Measurements from ENCODE around the gene GRIK4.
A peak's percentile ranks its signal among the peaks of the same experiment; 100 is the strongest.

Gene GRIK4

DNA sequence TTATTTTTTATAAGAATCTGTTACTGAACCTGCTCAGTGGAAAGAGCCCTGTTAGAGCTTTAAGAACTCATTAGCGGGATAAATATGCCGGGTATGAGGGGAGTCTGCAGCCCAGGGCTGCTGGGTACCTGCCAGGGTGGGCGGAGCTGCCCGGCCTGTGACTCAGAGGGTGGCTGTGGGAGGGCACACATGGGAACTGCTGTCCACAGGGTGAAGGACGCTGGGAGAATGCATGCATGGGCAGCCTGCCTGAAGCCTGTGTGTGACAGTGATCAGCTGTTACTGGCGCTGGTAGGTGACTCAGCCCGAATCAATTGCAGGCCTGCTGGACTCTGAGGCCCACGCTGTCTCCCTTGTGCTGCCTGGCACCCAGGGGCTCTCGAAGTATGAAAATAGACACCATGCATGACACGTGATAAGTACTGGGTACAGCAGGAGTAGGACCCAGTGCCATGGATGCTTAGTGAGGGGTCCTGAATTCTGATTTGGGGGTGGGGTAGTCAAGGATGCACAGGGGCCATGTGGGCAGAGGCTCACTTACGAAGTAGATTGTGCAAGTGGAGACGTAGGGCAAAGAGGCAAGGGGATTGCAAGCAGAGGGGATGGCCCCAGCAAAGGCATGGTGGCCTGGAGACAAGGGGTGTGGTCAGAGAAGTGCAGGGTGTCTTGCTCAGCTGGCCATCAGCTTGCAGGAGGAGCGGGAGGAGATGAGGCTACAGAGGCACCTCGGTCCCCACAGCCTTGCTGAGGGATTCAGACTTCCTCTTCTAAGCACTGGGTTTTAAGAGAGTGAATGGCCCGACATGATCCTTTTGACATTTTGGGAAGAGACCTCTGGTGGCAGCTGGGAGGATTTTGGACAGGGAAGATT lies 36.5 kb downstream of the GRIK4 start:
- peak; percentile 95 for DNase-seq (ENCODE audit: low spot score)

DNA sequence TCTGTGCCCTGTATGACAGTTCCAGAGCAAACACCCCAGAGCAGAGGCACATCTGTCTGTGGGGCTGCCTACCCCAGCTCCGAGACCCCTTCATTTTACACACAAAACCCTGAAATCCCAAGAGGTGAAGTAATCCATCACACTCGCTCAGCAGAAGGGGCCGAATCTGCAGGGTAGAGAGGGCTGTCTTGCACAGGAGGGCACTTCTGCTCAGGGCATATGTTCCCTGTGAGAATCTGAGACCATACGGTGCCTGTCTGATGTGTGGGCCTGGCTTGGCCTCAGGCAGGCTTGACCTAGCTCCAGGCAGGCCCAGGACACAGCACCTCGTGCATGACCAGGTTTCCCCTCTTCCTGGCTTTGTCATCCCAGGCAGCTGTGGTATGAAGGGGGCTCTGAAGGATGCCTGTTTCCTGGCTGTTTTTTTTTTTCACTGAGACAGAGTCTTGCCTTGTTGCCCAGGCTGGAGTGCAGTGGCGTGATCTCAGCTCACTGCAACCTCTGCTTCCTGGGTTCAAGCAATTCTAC lies 37.2 kb downstream of the GRIK4 start:
- DNase-seq (ENCODE audit: low spot score), result no peak

DNA sequence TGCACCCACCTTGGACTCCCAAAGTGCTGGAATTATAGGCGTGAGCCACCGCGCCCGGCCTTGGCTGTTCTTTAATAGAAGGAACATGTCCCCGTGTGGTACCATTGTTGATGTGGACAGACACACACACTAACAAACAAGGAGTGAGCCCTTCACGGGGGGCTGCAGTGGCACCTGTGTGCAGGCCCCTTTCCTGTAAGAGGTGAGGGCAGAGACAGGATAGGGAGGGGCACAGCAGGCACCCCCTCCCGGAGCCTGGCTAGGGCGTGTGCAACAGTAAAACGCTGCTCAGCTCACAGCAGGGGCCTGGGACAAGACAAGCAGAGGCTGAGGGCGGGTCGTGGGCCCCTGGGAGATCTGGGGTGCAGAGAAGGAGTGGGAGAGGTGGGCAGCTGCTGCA lies 37.8 kb downstream of the GRIK4 start:
- DNase-seq (ENCODE audit: low spot score), result no peak

DNA sequence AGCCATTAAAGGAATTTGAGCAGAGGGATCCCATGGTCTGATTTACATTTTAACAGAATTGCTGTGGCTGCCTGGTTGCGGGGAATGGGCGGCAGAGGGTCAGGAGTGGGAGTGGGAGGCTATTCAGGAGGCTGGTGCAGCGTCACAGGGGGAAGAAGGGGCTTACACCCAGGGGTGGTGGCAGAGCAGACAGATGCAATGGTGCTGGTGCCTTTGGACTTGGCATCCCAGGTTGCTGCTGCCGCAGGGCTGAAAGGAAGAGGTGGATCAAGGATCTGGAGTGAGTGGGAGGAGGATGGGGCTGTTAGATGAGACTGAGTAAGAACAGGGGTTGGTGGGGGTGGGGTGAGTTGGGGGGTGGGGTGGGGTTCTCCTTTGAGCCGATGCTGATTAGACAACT lies 38.5 kb downstream of the GRIK4 start:
- DNase-seq (ENCODE audit: low spot score), result no peak

DNA sequence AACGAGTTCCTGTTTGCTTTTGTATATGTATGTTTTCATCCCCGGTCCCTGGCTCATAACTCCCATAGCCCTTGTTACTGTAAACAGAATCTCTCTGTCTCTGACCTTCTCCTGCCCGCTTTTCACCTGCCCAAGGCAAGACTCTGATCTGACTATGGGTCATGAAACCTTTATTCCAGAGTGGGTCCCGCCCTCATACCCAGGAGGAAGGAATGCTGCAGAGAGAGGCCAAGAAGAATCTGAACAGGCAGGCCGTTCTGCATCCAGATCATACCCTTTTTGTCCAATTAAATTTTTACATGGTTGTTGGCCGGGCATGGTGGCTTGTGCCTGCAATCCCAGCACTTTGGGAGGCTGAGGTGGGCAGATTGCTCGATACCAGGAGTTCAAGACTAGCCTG lies 39.6 kb downstream of the GRIK4 start:
- DNase-seq (ENCODE audit: low spot score), result no peak

DNA sequence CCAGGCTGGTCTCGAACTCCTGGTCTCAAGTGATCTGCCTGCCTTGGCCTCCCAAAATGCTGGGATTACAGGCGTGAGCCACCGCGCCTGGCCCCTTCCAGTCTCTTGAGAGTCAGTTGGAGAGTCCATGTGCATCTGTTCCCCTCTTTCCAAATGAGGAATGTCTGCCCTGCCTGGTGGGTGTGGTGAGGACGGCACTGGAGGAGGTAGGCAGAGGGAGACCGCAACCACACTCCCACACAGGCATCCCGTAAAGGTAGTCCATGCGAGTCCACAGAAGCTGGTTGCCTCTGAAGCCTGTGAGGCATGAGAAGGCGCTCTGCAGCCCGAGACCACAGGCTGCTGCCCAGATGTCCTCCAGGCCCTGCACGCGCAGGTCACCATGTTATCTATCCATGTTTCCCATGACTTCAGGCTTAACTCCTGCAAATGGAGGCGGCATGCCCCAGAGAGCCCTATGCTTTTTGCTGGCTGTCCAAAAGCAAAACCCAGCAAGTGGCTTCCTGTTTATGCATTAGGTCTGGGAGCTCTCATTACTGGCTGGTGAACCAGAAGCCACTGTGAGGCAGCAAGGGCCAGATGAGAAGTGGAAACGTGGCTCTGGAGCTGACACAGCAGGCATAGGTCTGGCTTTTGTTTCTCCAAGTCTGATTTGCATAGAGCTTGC lies 43.4 kb downstream of the GRIK4 start:
- DNase-seq (ENCODE audit: low spot score), result no peak

DNA sequence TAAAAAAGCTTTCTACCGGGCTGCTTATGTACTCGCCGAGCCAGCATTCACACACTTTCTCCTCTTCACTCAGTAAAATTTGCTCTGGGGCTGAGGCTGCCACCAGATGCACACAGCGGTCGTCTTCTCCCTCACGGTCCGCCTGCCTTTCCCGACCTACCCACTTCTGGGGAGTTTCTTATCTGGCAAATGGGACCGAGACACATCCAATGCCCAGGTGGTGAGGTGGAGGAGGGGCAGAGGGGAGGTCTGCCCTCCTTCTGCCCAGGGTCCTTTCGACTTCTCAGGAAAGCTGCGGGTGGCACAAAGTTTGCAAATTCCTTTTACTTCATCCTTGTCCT lies 43.9 kb downstream of the GRIK4 start:
- DNase-seq (ENCODE audit: low spot score), result no peak

DNA sequence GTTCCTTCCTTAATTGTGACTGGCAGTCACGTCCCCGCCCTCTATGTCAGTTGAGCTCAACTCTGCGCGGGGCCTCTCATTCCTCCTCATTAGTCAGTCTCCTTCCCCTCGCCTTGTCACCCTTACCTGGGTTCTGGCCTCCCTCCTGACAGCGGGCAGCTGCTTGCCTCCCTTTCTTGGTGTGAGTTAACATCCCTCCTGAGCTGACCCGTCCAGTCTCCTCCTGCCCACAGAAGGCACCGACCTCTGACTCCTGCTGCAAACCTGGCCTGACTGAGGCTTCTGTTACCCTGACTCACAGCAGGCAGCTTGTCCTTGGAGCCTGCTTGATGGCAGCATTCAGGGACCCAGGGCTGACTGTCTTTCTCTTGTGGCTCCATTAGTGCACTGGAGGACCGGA lies 45.2 kb downstream of the GRIK4 start:
- DNase-seq (ENCODE audit: low spot score), result no peak

DNA sequence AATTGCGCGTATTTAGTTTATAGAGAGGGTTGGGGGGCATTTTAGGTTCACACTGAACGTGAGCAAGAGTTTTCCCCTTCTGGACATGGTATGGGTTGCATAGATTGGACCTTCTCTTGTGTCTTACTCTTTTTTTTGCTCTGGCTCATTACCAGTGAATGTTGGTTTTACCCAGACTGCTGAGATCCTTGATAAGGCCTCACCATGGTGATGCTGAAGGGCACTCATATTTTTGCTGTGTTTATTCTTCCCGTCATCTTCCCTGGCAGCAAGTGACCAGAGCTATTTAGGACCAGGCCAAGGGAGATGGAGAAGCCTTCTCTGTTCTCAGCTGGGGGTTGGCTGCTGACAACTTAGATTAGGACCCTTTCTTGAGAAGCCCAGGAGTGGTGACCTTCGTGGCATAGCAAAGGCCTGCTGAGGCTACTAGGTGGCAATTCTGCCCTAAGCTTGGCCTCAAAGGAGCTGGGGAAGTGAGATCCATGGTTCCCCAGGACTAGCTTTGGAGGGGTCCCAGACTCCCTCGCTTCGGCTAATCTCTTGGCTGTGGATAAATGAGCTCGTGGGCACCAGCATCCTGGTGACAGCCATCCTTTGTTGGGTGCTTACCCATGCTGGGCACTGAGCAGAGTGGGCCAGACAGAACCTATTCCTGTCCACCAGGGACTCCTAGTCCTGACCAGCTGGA lies 47.3 kb downstream of the GRIK4 start:
- no peak for DNase-seq (ENCODE audit: low spot score)

DNA sequence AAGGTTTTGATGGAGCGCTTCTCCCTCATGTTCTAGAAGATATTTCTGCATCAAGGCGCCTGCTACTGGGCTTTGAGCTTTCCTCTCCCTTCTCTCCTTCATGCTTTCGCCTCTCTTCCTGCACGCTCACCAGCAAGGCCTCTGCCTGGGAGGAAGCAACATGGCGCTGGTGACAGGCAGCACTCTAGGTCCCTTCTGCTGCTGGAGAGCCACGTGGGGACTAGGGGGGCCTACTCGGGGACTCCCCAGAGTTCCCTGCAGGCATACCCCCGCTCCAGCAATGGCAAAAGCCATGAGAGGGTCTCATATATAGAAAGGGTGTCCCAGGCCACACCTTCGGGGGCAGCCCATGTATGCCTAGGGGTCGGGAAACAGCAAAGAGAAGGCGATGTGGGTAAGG lies 49.7 kb downstream of the GRIK4 start:
- no peak for DNase-seq (ENCODE audit: low spot score)

DNA sequence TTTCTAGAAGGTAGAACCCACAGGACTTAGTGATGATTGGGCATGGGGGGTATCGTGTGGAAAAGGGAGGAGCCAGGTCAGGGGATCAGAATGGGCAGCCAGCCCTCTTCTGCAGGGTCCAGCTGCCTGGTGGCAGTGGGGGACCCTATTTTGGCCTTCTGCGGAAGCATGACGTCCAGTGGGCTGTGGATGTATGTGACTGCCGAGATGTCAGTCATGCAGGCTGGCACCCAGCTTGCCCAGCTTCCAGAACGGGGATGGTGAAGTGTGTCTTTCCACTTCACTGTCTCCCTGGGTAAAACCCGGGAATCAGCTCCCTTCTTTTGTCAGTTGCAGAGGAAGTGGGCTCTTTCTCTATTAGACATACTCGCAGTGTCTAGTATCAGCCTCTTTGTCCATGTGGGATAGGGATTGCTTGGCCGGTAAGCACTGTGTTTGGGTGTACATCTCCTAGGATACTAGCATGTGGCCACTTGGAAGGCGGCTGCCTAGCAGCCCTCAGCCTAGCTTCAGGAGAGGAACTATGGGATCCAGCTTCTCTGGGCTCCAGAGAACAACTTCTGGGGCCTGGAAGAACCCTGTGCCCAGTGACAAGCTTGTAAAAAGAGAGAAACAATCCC lies 51.4 kb downstream of the GRIK4 start:
- DNase-seq (ENCODE audit: low spot score), result peak; percentile 40

DNA sequence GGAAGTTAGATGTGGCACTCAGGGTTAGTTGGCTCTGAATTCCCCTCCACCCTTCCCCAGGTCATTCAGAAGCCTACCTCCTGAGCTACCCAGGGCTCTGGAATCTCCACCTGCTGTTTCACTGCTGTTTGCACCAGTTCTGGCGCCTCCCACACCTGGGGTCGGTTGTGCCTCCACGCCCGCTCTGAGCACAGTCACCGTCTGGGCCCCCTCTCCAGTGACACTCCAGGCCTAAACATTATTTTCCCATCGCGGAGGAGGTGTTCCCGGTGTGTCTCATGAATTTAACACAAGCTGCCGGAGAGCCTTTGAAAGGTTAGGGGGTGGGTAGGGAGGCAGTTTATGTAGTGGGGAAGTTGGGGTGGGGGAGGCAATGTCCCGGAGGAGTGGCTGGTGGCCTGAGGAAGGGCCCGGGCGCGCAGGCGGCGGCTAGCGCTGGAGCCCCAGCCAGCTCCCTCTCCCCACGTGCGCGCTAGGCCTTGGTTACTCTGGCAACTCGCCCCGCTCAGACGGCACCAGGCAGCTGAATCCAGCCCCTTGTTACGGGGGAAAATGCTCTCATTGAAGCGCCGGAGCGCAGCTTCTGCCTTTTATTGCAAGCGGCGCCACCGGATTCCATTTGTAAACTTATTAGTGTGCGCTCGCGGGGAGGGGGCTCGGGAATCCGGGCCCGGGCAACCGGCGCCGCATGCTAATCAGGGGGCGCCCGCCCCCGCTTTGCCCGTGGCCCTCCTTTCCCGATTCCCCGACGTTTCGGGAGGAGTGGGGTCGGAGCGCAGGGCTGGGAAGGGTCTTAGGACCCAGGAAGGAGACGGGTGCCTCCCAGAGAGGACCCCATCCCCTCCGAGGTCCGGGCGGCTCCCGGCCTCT lies 52.4 kb downstream of the GRIK4 start:
- DNase-seq (ENCODE audit: low spot score), result no peak

DNA sequence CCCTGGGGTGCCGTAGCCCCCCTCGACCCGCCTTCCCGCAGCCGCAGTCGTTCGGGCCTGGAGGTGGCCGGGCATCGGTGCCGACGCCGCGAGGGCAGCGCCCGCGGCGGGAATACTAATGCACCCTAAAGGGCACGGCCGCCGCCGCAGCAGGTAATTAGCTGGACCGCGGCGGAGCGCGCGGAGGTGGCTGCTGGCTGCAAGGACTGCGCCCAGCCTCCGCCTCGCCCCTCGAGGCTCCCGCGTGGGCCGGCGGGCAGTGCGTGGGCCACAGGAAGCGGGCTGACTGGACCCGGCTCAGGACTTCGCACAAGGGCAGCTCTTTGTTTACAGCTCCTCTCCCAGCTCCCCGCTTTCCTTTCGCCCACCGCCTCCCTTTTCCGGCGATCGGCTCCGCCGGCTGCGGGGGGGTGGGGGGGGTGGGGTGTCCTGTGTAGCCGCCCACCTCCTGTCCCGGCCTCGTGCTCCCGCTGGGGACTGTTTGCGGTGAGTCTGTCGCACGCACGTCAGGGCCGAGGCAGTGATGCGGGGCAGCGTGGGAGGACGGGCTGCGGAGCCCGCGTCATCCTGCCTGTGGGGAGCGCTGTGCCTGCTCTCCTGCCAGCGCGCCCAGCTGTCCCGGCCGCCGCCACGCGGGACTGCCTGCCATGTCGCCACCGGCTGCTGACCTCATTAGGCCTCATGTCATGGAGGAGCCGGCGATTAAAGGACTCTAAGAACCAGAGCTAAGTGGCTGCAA lies 53.2 kb downstream of the GRIK4 start:
- DNase-seq (ENCODE audit: low spot score), result peak; percentile 88

DNA sequence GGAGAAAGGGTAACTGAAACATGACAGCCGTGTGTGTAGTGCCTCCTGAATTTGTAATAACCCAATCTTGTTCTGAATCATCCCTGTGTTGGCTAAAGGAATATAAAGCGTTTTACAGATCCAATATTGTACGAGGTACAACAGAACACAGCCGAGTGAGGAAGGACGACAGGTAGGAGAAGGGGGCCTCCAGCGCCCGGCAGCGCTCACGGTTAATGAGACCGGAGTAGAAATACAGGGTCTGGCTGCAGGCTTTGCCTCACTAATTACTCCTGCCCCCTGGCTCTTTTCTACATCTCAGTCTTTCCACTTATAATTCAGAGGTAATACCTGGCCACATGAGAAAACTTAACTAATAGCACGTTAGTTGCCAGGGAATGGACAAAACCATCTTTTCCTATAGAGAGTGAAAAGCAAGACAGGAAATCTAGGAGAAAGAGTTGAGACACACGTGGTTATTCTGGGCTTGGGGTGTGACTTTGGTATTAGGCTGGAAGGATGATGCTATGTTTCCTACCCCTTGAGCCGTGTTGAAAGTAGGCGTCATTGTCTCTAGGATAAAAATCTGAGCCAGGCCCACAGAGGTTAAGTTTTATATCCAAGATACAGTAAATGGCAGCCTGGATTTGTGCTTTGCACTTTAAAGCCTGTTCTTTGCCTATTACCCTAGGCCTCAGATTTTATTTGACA lies 54.1 kb downstream of the GRIK4 start:
- DNase-seq (ENCODE audit: low spot score), result no peak

DNA sequence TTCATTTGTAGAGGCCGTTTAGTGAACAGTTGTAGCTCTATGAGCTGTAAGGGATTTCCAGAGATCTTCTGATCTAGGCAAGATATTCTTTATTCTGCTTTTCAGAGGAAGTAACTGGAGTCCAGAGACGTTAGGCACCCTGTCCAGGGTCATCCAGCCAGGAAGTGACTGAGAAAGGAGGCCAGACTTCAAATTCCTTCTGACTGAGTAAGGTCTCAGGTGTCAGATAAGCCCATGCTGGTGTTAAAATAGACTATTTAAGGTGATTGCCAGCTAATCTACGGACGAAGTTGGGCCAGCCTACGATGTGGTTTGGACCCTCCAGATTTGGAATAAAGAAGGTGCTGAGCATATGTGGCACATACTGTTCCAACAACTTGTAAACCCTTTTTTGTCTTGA lies 54.6 kb downstream of the GRIK4 start:
- no peak for DNase-seq (ENCODE audit: low spot score)

DNA sequence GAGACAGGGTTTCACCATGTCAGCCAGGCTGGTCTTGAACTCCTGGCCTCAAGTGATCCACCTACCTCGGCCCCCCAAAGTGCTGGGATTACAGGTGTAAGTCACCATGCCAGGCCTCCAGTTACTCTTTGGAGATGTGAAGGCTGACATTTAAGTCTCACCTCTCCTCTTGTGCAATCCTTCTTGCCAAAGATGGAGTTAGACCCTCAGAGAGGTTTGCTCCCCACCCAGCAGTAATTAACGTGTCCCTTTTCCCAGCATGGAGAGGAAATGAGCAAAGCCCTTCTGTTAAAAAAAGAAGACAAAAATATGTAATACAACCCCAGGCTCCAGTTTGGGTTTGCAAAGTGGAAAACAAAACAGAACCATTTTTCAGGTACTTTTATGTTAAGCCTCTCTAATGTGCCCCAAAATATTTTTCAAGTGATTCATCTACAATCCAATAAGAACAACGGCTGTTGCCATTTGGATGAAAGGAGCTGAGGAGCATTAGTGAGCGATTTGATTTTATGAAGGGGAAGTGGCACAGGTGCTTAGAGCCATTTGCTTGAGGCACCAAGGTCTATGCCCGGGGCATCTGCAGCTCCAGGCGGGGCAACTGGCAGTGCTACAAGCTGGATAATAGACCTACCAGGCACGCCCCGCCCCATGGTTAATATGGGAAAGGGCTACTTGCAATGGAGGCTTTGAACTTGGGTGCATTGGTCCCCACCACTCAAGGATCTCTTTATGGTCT lies 57.2 kb downstream of the GRIK4 start:
- DNase-seq (ENCODE audit: low spot score), result no peak

DNA sequence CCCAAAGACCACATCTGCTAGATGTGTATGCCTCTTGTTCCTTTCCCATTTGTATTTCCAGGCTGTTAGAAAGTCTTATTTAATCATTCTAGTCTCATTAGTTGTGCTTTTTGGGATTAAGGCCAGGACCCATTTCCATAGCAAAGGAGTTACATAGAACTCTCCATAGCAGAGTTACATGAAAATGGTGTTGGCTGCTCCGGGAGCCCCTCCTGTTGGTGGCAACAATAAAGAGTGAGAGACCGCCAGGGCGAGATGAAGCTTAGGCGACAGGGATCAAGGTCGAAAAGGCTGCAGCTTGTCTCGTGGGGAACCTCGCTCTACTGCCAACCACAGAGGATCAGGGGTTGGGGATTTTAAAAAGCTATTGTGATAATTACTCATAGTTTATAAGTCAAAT lies 58.3 kb downstream of the GRIK4 start:
- no peak for DNase-seq (ENCODE audit: low spot score)

DNA sequence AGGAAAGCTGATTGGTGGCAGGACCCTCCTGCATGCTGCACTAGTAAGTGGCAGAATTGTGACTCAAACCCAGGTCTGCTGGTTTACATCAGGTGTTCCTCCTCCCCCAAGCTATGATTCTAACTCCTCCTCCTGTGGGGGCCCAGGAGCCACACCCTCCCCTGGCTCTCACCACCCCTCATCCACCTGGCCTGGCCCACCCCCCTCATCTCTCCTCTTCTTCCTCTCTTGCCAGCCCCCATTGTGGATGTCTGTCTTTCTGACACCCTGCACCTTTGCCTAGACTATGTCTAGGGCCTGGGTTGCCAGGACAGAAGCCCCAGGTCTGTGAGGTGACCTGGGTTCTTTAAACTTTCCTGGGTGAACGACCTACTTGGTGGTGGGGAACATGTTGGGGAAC lies 59.9 kb downstream of the GRIK4 start:
- no peak for DNase-seq (ENCODE audit: low spot score)

DNA sequence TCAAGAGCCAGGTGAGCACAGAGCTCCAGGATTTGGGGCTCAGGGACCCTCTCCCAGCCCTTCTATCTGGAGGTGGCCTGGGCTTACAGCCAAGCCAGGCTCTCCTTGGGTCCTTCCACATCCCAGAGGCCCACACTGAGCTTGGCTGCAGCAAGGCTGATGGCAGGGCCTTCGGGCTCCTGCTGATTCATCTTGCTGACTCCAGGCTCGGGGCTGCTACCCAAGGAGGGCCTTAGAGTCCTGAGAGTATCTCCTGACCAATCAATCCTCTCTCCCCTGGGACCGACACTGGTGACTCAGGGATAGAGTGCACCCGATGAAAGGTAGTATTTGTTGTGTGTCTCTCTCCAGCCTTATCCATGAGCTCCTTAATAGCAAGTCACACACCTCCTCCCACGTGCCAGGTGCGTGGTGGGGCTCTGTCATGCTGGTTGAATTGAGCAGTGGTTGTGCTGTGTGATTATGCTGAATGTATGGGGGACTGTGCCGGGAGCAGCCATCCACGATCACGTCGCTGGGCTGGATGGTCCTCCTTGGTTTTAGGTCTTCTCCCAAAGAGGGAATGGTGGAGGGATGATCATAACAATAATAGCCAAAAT lies 62.3 kb downstream of the GRIK4 start:
- no peak for DNase-seq (ENCODE audit: low spot score)

Measured in AG20443 (cell line).